GM12892 (cell line): ENCODE measurements around the gene HMCN2.

ENCODE experiments used
- POLR2A ChIP-seq: IDR thresholded peaks from 2 replicates; pipeline ENCODE4 v1.6.1; 2011; ENCODE audit warnings: low read depth, low read length, control low read depth
- POLR2AphosphoS5 ChIP-seq: IDR thresholded peaks from 2 replicates; pipeline ENCODE4 v1.6.1; 2011; ENCODE audit warnings: low read depth, low read length, control low read depth
- TAF1 ChIP-seq: IDR thresholded peaks from 2 replicates; pipeline ENCODE4 v1.6.1; 2011; ENCODE audit warnings: low read depth, mild to moderate bottlenecking, control low read depth, low read length, borderline replicate concordance

GRCh38 chr9:130321539-130321938, 56.0 kb downstream of the HMCN2 start:
- TF ChIP-seq POLR2AphosphoS5 (no peak), TAF1 (no peak), POLR2A (no peak)
